Measurements from ENCODE around the gene PLEKHO2. TPM values are rescaled to one million over a fixed set of nuclear protein-coding genes. Genes with fewer than 3 reads are reported as not detected.
A peak's percentile ranks its signal among the peaks of the same experiment; 100 is the strongest.

Gene PLEKHO2
- total and polyA plus RNA-seq, 2 of the 13 experiments (the other 11 are each of a cell fraction or from before 2014, with no cell fraction given) = 3.8 to 4.8 TPM

DNA sequence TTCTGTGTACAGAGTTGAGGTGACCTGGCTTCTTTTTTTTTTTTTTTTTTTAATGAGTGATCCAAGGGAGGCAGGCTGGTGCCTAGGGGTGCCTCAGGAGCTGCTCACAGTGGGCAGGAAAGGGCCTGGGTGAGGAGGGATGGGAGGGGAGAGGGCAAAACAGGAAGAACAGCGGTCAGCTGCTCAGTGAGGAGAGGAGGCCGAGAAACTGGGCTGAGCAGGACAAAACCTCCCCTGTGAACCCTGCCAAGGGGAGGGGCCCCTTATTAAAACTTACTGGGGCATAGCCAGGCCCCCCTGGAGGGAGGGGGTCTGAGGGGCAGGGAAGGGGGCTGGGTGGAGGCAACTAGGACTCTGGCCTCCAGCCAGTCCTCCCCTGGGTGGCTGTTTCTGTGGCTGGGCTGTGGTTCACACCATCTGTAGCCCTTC lies 3.5 kb downstream of the PLEKHO2 start:
- no peak overlapping the region; a peak in 1 of 6 replicates for H3K4me3 ChIP-seq (replicated peaks in 1 of 3; ENCODE audit: insufficient read depth in 1 of 3, low read depth in 2 of 3, low read length in 3 of 3)
- H3K9me3 ChIP-seq (ENCODE audit: low read length) = no peaks in the 10 kb centered on the region
- BruUV-seq (replicated peaks) = no TSS peak
- H3K36me3 ChIP-seq (replicated peaks in 1 of 2; ENCODE audit: control insufficient read depth in 1 of 2, insufficient read depth in 2 of 2, low read length in 2 of 2) = peaks cover 4 to 12% of the 10 kb centered on the region in 2 experiments; a peak in 3 of 5 replicates
- no peak overlapping the region for H3K9ac ChIP-seq (ENCODE audit: insufficient read depth, low read depth, low read length)
- intact Hi-C loops (cut with micrococcal nuclease; ENCODE audit: unreplicated experiment) = no loop called here
- TF ChIP-seq ZMYM4 (CRISPR knock-in tag; IDR thresholded peaks at IDR 0.05) = no peak
- no peak for TF ChIP-seq ZNF749 (CRISPR knock-in tag; IDR thresholded peaks at IDR 0.05; ENCODE audit: borderline replicate concordance)
- TF ChIP-seq, protein P1, sequence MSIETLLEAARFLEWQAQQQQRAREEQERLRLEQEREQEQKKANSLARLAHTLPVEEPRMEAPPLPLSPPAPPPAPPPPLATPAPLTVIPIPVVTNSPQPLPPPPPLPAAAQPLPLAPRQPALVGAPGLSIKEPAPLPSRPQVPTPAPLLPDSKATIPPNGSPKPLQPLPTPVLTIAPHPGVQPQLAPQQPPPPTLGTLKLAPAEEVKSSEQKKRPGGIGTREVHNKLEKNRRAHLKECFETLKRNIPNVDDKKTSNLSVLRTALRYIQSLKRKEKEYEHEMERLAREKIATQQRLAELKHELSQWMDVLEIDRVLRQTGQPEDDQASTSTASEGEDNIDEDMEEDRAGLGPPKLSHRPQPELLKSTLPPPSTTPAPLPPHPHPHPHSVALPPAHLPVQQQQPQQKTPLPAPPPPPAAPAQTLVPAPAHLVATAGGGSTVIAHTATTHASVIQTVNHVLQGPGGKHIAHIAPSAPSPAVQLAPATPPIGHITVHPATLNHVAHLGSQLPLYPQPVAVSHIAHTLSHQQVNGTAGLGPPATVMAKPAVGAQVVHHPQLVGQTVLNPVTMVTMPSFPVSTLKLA (IDR thresholded peaks at IDR 0.05) = no peak
- TF ChIP-seq SOX13 (IDR thresholded peaks at IDR 0.05) = no peak
- no peak for TF ChIP-seq SOX13 (CRISPR knock-in tag; conservative IDR thresholded peaks at IDR 0.05 in 1 of 2, IDR thresholded peaks at IDR 0.05 in 1 of 2)
- TF ChIP-seq RBAK (CRISPR knock-in tag; IDR thresholded peaks at IDR 0.05) = no peak
- TF ChIP-seq ZFP36L2 (CRISPR knock-in tag; IDR thresholded peaks at IDR 0.05) = no peak
- no peak for TF ChIP-seq SMC3 (IDR thresholded peaks at IDR 0.05; ENCODE audit: low read length)
- ATAC-seq (no peak), FAIRE-seq (no peak), DNase-seq (ENCODE audit: low spot score) (no peak)
- H3K27ac ChIP-seq (ENCODE audit: extremely low read length, insufficient read depth, low read length) = no peak overlapping the region
- H2AFZ ChIP-seq (ENCODE audit: low read length) = no peak overlapping the region
- CTCF ChIA-PET (ENCODE audit: low intra/inter-chr PET ratio, low total read pairs) = no interaction called here
- WGBS (ENCODE audit: low lambda C conversion rate) = 59% methylated on average over 2 of the region's 2 CpGs
- POLR2A ChIA-PET = no interaction called here
- H3K4me2 ChIP-seq (ENCODE audit: low read depth, low read length) = peak overlapping the region; percentile 55; the same call in 1 of the 2 replicates
- H3K79me2 ChIP-seq (ENCODE audit: insufficient read depth, low read length) = no peaks in the 10 kb centered on the region
- no peaks in the 10 kb centered on the region for H4K20me1 ChIP-seq (ENCODE audit: insufficient read depth, low read length)
- no peaks in the 10 kb centered on the region for H3K27me3 ChIP-seq (ENCODE audit: control insufficient read depth in 1 of 2, insufficient read depth in 2 of 2, low read length in 2 of 2)
- H3K4me1 ChIP-seq (ENCODE audit: insufficient read depth, low read length) = peaks cover 66% of the 10 kb centered on the region
- in situ Hi-C loops (cut with HindIII; ENCODE audit: extremely low pct_ligation_motif_present, low pct_unique_long_range_greater_than_20kb) = no loop called here
